Endodermal cell (in vitro differentiated cells): ENCODE measurements around the gene GPR50. TPM values are rescaled to one million over a fixed set of nuclear protein-coding genes. Genes with fewer than 3 reads are reported as not detected.

Experiments used
- DNase-seq: peaks from one replicate; pipeline ENCODE4 v3.0.0-alpha.2; 2017
- H3K27ac ChIP-seq: 2 replicates; pipeline ENCODE4 v1.5.1; 2013; ENCODE audit warnings: mild to moderate bottlenecking, low read depth, low read length, moderate library complexity
- H3K27me3 ChIP-seq: 2 replicates; pipeline ENCODE4 v1.6.1; 2013; ENCODE audit warnings: mild to moderate bottlenecking, low read length, moderate library complexity; ENCODE audit not compliant: insufficient read depth, control insufficient read depth, poor library complexity, severe bottlenecking
- H3K36me3 ChIP-seq: 2 replicates; pipeline ENCODE4 v1.7.0; 2013; ENCODE audit warnings: mild to moderate bottlenecking, low read length, moderate library complexity; ENCODE audit not compliant: control insufficient read depth, insufficient read depth
- H3K4me1 ChIP-seq: one replicate; pipeline ENCODE4 v1.7.0; 2013; ENCODE audit warnings: low read length; ENCODE audit not compliant: control insufficient read depth, insufficient read depth
- H3K4me3 ChIP-seq: 2 replicates; pipeline ENCODE4 v1.5.1; 2013; ENCODE audit warnings: mild to moderate bottlenecking, low read length, moderate library complexity
- H3K9ac ChIP-seq: 2 replicates; pipeline ENCODE4 v1.6.1; 2013; ENCODE audit warnings: mild to moderate bottlenecking, low read length, moderate library complexity; ENCODE audit not compliant: poor library complexity, severe bottlenecking; ENCODE audit errors: extremely low read depth
- H3K9me3 ChIP-seq: 2 replicates; pipeline ENCODE4 v1.6.1; 2013; ENCODE audit warnings: mild to moderate bottlenecking, low read length, moderate library complexity; ENCODE audit not compliant: control insufficient read depth
- H3K27ac Mint-ChIP-seq: 2 replicates; pipeline ENCODE4 v1.8.0; 2020; ENCODE audit warnings: mixed read lengths
- H3K27me3 Mint-ChIP-seq: 2 replicates; pipeline ENCODE4 v1.8.0; 2021; ENCODE audit warnings: mild to moderate bottlenecking, mixed read lengths; ENCODE audit not compliant: insufficient read depth
- H3K36me3 Mint-ChIP-seq: 2 replicates; pipeline ENCODE4 v1.8.0; 2020; ENCODE audit warnings: low read depth, mixed read lengths
- H3K4me1 Mint-ChIP-seq: 2 replicates; pipeline ENCODE4 v1.8.0; 2020; ENCODE audit warnings: mixed read lengths
- H3K4me3 Mint-ChIP-seq: 2 replicates; pipeline ENCODE4 v1.8.0; 2020; ENCODE audit warnings: mild to moderate bottlenecking, moderate library complexity, mixed read lengths
- H3K9me3 Mint-ChIP-seq: 2 replicates; pipeline ENCODE4 v1.8.0; 2020; ENCODE audit warnings: mild to moderate bottlenecking, mixed read lengths
- CTCF ChIP-seq: fragments of 200-600 bp; sonication (generic); conservative IDR thresholded peaks from 2 replicates; pipeline ENCODE4 v1.5.0; 2021; ENCODE audit warnings: antibody characterized with exemption, mild to moderate bottlenecking
- WGBS, 2 experiments: methylation state at CpG; one replicate each; pipeline versions ENCODE4 v1.1.5 to v1.1.7; 2013; ENCODE audit warnings: missing lambda C conversion rate in 2 of 2, mixed read lengths in 1 of 2; ENCODE audit not compliant: insufficient coverage in 1 of 2, insufficient read length in 1 of 2; 5-methylcytosine and 5-hydroxymethylcytosine counted together
- total RNA-seq, 2 donors: library from RNA; stranded (reverse); fragmentation: NEBNext Ultra II Directional in 1 of 2; extraction: Animal tissue kit (Norgen Biotek cat#: 25700) in 1 of 2; gene quantifications; 2 replicates in 1 of 2; 3 replicates in 1 of 2; pipeline ENCODE4 v1.2.1, GENCODE V29; 2021

Gene GPR50
- total RNA-seq, 2 donors from 2014 or later = 0.18 to 0.70 TPM

- peaks cover 56% of the 10 kb centered on the region for H3K27me3 Mint-ChIP-seq
- Histone ChIP-seq H3K4me3 (no peak overlapping the region), H3K27me3 (peaks cover 19% of the 10 kb centered on the region), H3K9ac (no peak overlapping the region), H3K27ac (no peak overlapping the region), H3K9me3 (no peaks in the 10 kb centered on the region), H3K4me1 (no peaks in the 10 kb centered on the region), H3K36me3 (no peaks in the 10 kb centered on the region)
- H3K27ac Mint-ChIP-seq = no peak overlapping the region
- WGBS, 2 experiments = 68% methylated on average over 6 of the region's 6 CpGs; no CpG with 5 or more reads in 1 of the 2 experiments
- no peak for DNase-seq
- H3K4me1 Mint-ChIP-seq = peaks cover 6% of the 10 kb centered on the region
- H3K4me3 Mint-ChIP-seq = no peak overlapping the region
- no peaks in the 10 kb centered on the region for H3K36me3 Mint-ChIP-seq
- TF ChIP-seq CTCF = no peak
- peaks cover 62% of the 10 kb centered on the region for H3K9me3 Mint-ChIP-seq
These were observed 6.9 kb downstream of the GPR50 start for GRCh38 chrX:151183233-151183753.

- Histone ChIP-seq H3K9ac (no peak overlapping the region), H3K27me3 (peaks cover 13% of the 10 kb centered on the region), H3K27ac (no peak overlapping the region), H3K4me3 (no peak overlapping the region), H3K9me3 (no peaks in the 10 kb centered on the region), H3K36me3 (no peaks in the 10 kb centered on the region), H3K4me1 (no peaks in the 10 kb centered on the region)
- DNase-seq = peak; percentile 70
- TF ChIP-seq CTCF = no peak
- Mint-ChIP-seq H3K36me3 (no peaks in the 10 kb centered on the region), H3K27ac (no peak overlapping the region), H3K4me1 (peaks cover 6% of the 10 kb centered on the region), H3K27me3 (peaks cover 48% of the 10 kb centered on the region), H3K4me3 (peak overlapping the region; percentile 40), H3K9me3 (peaks cover 58% of the 10 kb centered on the region)
- WGBS, 2 experiments = 62 to 100% methylated on average over 3 to 12 of the region's 14 CpGs
These were observed 7.7 kb downstream of the GPR50 start for GRCh38 chrX:151183912-151184565.

- no peak for DNase-seq
- Mint-ChIP-seq H3K9me3 (peaks cover 54% of the 10 kb centered on the region), H3K4me1 (peaks cover 4% of the 10 kb centered on the region), H3K36me3 (no peaks in the 10 kb centered on the region), H3K4me3 (no peak overlapping the region), H3K27ac (no peak overlapping the region), H3K27me3 (peaks cover 42% of the 10 kb centered on the region)
- Histone ChIP-seq H3K9ac (no peak overlapping the region), H3K9me3 (no peaks in the 10 kb centered on the region), H3K4me1 (no peaks in the 10 kb centered on the region), H3K27me3 (peaks cover 6% of the 10 kb centered on the region), H3K36me3 (no peaks in the 10 kb centered on the region), H3K4me3 (no peak overlapping the region), H3K27ac (no peak overlapping the region)
- TF ChIP-seq CTCF = no peak
- 95 to 100% methylated on average over 1 to 2 of the region's 2 CpGs for WGBS, 2 experiments
These were observed 8.3 kb downstream of the GPR50 start for GRCh38 chrX:151184705-151185104.
